HG02885 (cell line): ENCODE measurements around the gene MED25.
A peak's percentile ranks its signal among the peaks of the same experiment; 100 is the strongest.

Source experiments
- ATAC-seq: cut with Tn5 transposase; IDR thresholded peaks from one replicate; pipeline ENCODE4 v1.9.1; 2021; ENCODE audit warnings: mild to moderate bottlenecking; ENCODE audit not compliant: unreplicated experiment, poor library complexity

Gene MED25

GRCh38 chr19:49855676-49856573 lies 37.8 kb downstream of the MED25 start:
- no peak for ATAC-seq

- no peak for ATAC-seq
These were observed 38.5 kb downstream of the MED25 start for GRCh38 chr19:49856574-49857021.

GRCh38 chr19:49857061-49857837 lies 39.2 kb downstream of the MED25 start:
- no peak for ATAC-seq

DNA sequence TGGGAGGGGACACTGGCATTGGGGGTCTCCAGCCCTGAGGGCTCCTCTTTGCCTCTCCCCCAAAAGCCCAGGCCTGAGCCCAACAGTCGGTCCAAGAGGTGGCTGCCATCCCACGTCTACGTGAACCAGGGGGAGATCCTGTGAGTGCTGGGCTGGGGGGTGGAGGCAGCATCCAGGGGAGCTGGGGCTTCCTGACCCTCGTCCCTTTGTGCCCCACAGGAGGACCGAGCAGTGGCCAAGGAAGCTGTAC lies 39.7 kb downstream of the MED25 start:
- no peak for ATAC-seq

DNA sequence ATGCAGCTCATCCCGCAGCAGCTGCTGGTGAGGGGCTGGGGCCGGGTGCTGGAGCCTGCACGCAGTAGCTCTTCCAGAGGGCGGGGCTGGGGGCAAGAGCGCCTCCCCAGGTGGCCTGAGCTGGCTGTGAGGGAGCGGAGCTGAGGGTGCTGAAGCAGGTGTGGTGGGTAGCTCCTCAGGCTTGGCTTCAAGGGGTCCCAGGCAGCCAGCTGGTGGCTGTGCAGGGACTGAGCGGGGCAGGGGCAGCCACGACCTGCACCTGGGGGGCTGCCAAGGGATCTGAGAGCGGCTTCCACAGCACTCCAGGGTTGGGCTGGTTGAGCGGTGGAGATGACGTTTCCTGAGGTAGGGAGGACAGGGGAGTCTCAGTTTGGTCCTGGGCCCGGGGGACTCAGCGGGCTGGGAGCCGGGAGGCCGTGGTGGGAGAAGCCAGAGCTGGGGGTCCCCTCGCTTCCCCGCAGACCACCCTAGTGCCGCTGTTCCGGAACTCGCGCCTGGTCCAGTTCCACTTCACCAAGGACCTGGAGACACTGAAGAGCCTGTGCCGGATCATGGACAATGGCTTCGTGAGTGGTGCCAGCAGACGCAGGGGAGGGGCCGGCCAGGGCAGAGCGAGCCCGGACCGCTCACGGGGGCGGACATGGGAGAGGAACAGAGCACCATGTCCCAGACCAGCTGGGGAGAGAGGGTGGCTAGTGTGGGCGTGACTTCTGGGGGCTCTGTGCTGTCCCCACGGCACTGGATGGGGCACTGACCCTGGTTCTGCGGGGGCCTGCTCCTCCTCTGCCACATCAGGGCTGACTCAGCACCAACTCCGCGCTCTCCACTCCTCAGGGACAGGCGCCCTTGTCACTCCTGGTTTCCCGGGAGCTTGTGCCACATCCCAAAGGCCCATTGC lies 40.2 kb downstream of the MED25 start:
- ATAC-seq, result no peak

DNA sequence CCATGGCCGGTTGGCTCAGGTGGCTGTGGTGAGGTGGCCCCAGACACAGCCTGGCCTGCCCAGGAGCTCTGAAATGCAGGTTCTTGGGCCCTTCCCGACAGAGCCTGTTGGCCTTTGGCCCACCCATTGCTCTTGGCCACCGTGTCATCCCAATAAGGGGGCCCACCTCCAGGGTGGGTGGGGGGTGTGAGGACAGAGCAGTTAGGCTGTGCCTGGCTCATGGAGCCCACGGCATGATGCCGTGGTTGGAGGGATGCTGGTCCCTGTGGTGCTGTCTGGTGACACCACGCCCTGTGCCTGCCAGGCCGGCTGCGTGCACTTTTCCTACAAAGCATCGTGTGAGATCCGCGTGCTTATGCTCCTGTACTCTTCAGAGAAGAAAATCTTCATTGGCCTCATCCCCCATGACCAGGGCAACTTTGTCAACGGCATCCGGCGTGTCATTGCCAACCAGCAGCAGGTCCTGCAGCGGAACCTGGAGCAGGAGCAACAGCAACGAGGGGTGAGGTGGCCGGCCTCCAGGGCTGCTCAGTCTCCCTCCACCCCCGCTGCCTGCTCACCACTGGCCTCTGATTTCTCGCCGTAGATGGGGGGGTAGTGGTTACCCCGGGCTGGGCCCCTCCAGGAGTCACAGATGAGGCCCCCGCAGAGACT lies 41.7 kb downstream of the MED25 start:
- no peak for ATAC-seq

GRCh38 chr19:49860336-49861102 lies 42.4 kb downstream of the MED25 start:
- ATAC-seq, result no peak

- no peak for ATAC-seq
These were observed 43.0 kb downstream of the MED25 start for GRCh38 chr19:49861107-49861506.

DNA sequence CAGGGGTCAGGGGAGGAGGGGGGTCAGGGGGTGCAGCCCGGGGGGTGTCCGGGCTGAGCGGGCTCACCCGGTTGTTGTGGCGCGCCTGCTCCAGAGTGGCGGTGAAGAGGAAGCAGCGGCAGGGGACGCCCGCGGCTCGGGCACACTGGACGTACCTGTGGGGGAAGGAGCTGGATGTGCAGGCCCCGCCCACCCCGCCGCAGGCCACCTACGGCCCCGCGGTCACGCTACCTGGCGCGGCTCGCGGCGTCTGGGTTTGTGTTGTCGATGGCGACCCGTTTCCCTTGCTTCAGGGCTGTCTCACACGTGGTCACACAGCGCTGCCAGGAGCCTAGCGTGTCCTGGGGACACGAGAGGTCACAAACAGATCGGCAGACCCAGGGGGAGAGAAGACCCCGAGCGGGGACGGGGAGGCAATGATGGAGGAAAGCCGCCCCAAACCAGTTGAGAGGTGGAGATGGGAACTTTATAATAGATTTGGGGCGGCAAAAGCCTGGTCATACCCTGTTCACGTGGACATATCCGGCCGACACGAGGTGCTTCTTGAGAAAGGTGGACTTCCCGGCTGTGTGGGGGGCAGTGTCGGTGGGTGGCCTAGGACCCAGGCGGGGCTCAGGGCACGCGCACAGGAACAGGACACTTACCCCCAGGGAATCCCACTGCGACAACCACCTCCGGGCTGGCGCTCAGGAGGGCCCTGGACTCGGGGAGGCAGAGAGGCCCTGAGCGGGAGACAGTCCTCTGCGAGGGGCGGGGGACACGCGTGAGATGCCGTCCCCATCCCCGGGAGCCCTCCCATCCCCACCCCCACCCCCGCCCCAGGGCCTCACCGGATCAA lies 43.7 kb downstream of the MED25 start:
- ATAC-seq, result no peak

DNA sequence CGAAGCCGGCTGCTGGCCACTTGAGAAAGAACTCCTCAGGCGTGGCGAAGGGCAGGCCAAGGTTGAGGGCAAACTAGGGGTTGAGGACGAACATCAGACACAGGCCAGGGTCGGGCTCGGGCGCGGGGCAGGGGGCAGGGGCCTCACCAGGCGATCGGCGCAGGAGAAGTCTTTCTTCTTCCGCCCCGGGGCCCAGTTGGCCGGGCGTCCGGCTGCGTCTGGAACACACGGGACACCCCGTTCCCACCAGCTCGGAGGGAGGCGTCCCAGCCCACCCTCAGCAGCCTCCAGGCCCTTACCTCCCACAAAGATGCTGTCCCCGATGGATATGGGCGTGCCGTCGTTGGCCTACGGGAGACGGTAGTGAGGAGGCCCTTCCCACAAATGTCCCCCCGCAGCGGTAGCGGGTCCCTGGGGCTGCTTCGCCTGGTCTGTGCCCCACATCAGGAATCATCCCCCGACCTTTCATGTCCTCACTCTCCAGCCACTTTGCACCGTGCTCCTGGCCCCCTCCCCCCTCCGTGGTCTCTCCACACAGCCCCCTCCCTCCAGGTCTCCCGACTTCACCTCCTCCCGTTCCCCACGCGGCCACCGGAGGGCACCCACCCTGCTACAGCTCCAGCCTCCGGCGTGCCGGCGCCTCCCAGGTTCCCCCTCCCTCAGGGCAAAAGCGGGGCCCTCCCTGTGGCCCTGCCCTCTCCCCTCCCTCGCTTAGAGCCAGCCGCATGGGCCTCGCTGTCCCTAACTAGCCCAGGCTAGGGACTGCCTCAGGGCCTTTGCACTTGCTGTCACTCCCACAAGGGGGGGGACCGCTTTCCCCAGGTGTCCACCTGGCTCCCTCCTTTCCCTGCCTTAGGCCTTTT lies 44.5 kb downstream of the MED25 start:
- no peak for ATAC-seq

DNA sequence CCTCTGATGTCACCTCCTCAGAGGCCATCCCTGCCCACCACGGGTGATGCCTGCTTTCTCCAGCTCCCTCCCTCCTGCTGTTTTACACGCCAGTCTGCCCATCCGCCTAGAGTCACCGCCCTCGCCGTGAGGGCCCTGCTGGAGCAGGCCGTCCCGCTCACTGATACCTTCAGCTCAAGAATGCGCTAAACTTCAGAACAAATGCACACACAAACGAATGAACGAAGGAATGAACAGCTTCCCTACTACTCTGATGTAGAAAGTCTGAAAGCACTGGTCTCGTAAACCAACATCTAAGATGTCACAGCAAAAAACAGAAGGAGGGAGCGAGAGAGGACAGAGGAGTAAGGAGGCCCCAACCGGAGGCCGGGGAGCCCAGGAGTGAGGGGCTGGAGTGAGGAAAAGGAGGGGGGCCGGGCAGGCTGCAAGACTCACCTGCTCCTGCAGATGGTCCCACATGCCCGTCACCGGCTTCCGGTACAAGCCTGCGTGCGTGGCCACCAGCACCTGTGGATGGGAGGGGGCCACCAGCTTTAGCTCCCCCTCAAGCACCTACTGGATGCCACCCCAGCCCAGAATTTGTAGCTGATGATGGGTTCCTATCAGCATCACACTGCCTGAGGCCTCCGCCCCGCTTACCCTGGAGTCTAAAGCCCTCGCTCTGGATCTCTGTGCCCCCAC lies 45.3 kb downstream of the MED25 start:
- ATAC-seq, result no peak

DNA sequence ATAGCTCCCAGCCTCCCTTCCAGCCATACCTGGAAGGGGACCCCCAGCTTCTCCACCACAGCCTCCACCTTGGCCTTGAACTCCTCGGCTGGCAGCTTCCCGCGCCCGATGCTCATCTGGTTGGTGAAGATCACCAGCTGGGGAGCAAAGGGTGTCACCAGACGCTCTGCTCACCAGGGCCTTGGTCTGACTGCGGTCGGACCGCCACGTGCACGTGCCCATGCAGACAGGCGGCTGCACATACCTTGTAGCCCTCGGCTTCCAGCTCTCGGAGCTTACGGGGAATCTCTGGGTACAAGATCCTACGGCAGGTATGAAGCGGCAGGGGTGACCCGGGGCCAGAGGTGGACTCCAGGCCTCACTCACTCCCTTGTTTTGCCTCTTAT lies 45.8 kb downstream of the MED25 start:
- ATAC-seq, result no peak

DNA sequence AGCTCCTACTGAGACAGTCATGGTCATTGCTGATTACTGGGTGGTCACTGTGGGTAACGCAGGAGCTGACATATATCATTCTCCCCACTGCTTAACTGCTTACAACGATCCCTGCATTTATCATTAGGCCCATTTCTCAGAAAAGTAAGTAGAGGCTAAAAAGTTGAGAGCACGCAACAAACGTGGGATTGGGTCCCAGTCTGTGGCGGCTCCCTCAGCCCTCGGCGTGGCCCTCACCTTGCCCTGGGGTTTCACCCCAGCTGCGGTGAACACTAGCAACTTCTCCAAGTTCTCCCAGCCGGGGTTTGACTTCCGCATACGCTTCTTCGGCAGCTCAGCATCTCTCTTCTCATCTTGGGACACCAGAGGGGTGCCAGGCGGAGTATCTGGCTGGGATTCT lies 46.8 kb downstream of the MED25 start:
- ATAC-seq, result no peak

- ATAC-seq, result peak; percentile 46
These were observed 49.1 kb downstream of the MED25 start, which contains the start of gene PNKP for GRCh38 chr19:49866933-49867782. Gene PNKP (minus strand): TSS chr19:49867576. CDS start chr19:49867204, 372 bp downstream.

GRCh38 chr19:49869009-49869483 lies 51.0 kb downstream of the MED25 start:
- ATAC-seq, result peak; percentile 6
